OCI-LY1 (cell line): ENCODE measurements around the gene KRTAP13-2.

Source experiments
- H2AFZ ChIP-seq: fragments of 200-600 bp; sonication (generic), shearing (Covaris generic); 2 replicates; pipeline ENCODE4 v1.6.0; 2014; ENCODE audit warnings: antibody characterized with exemption, mild to moderate bottlenecking, low read length
- H3F3A ChIP-seq: fragments of 200-600 bp; sonication (generic), shearing (Covaris generic); 2 replicates; pipeline ENCODE4 v1.6.0; 2014; ENCODE audit warnings: mild to moderate bottlenecking, antibody characterized with exemption, low read length, moderate library complexity; ENCODE audit not compliant: insufficient read depth
- H3K27ac ChIP-seq: fragments of 200-600 bp; sonication (generic); 2 replicates; pipeline ENCODE4 v1.5.1; 2014; ENCODE audit warnings: low read length, mixed run types, mild to moderate bottlenecking, low read depth; ENCODE audit not compliant: poor library complexity, severe bottlenecking
- H3K27me3 ChIP-seq: fragments of 200-600 bp; sonication (generic); 2 replicates; pipeline ENCODE4 v1.6.0; 2014; ENCODE audit warnings: antibody characterized with exemption, mild to moderate bottlenecking, low read length, moderate library complexity; ENCODE audit not compliant: insufficient read depth
- H3K36me3 ChIP-seq: fragments of 200-600 bp; sonication (generic); 2 replicates; pipeline ENCODE4 v1.6.1; 2014; ENCODE audit warnings: mild to moderate bottlenecking, antibody characterized with exemption, low read length, moderate library complexity, mixed read lengths; ENCODE audit not compliant: insufficient read depth
- H3K4me1 ChIP-seq: fragments of 200-600 bp; sonication (generic); 2 replicates; pipeline ENCODE4 v1.5.1; 2014; ENCODE audit warnings: mild to moderate bottlenecking, low read length, moderate library complexity; ENCODE audit not compliant: insufficient read depth, severe bottlenecking
- H3K4me2 ChIP-seq: fragments of 200-600 bp; sonication (generic), shearing (Covaris generic); 2 replicates; pipeline ENCODE4 v1.6.1; 2014; ENCODE audit warnings: low read length
- H3K4me3 ChIP-seq: fragments of 200-600 bp; sonication (generic); 2 replicates; pipeline ENCODE4 v1.5.1; 2014; ENCODE audit warnings: low read length, low read depth, mild to moderate bottlenecking, mixed read lengths; ENCODE audit not compliant: poor library complexity, severe bottlenecking
- H3K79me2 ChIP-seq: fragments of 200-600 bp; shearing (Covaris generic); 2 replicates; pipeline ENCODE4 v1.6.1; 2016; ENCODE audit warnings: mixed run types, low read length, mixed read lengths; ENCODE audit not compliant: insufficient read depth
- H3K9ac ChIP-seq: fragments of 200-600 bp; sonication (generic), shearing (Covaris generic); 2 replicates; pipeline ENCODE4 v1.6.1; 2014; ENCODE audit warnings: mild to moderate bottlenecking, low read length, mixed read lengths
- H3K9me2 ChIP-seq: fragments of 200-600 bp; sonication (generic), shearing (Covaris generic); 2 replicates; pipeline ENCODE4 v1.6.1; 2014; ENCODE audit warnings: low read depth, mild to moderate bottlenecking, low read length, mixed read lengths
- H3K9me3 ChIP-seq: fragments of 200-600 bp; shearing (Covaris generic); 2 replicates; pipeline ENCODE4 v1.6.1; 2014; ENCODE audit warnings: low read length, mixed read lengths
- H4K20me1 ChIP-seq: fragments of 200-600 bp; sonication (generic), shearing (Covaris generic); 2 replicates; pipeline ENCODE4 v1.6.0; 2016; ENCODE audit warnings: mild to moderate bottlenecking, low read length; ENCODE audit not compliant: insufficient read depth
- EZH2 ChIP-seq: fragments of 200-600 bp; sonication (generic), shearing (Covaris generic); IDR thresholded peaks from 2 replicates; pipeline ENCODE4 v1.8.0; 2017; ENCODE audit warnings: borderline replicate concordance, mixed run types, mild to moderate bottlenecking, antibody characterized with exemption, low read length, moderate library complexity, mixed read lengths
- TF ChIP-seq, protein P1 (sequence below): fragments of 200-600 bp; sonication (generic), shearing (Covaris generic); IDR thresholded peaks from 2 replicates; pipeline ENCODE4 v1.5.1; 2017; ENCODE audit warnings: mild to moderate bottlenecking, antibody characterized with exemption, low read length, moderate library complexity, mixed read lengths

Gene KRTAP13-2

DNA sequence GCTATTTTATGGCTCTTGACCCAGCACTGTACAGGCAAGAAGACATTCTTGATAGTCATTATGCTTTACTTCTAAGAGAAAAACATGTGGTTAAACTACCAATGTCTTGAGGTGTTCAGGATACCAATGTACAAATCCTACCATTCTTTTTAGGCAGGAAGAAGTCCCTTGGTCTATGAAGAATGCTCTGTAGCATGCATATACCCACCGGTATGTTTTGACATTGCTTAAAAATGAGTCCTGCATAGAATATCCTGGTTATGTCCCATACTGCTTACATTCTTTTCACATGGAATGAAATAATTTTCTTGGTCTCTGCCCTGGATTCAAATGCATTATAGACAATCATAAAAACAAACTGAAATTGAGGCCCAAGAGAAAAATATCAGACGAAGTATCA, 39.4 kb downstream of the KRTAP13-2 start:
- no peak overlapping the region for H3K4me3 ChIP-seq
- no peaks in the 10 kb centered on the region for H3K4me1 ChIP-seq

DNA sequence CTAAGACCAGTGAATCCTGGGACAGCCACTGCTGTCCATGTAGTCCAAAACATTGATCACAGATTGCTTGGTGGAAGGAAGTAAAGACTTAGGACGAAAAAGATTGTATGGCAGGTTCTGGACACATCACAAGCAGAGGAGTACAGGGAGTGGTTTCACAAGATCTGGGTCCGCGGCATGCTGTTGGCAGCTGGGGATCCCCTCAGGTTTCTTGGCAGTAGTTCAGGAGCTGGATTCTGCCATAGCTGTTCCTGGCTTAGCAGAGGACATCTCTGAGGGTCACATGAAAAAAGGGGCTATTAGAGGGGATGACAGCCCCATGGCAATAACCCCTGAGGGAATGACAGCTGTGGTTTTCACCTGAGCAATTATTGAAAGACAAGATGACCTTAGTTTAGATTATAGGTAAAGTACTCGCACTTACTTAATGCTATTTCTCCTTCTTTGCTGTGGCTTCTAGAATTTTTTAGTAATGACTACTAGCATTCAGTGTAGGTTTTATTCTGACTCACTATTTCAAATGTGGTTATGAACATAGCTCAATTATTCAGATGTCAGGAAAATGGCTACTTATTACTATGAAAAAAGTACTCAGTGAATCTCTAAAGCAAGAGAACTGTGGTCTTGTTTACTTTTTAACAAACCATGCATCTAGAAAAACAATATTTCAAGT, 42.7 kb downstream of the KRTAP13-2 start:
- no peak overlapping the region for H3K4me2 ChIP-seq
- TF ChIP-seq, protein P1, sequence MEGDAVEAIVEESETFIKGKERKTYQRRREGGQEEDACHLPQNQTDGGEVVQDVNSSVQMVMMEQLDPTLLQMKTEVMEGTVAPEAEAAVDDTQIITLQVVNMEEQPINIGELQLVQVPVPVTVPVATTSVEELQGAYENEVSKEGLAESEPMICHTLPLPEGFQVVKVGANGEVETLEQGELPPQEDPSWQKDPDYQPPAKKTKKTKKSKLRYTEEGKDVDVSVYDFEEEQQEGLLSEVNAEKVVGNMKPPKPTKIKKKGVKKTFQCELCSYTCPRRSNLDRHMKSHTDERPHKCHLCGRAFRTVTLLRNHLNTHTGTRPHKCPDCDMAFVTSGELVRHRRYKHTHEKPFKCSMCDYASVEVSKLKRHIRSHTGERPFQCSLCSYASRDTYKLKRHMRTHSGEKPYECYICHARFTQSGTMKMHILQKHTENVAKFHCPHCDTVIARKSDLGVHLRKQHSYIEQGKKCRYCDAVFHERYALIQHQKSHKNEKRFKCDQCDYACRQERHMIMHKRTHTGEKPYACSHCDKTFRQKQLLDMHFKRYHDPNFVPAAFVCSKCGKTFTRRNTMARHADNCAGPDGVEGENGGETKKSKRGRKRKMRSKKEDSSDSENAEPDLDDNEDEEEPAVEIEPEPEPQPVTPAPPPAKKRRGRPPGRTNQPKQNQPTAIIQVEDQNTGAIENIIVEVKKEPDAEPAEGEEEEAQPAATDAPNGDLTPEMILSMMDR: no peak
- no peak for TF ChIP-seq EZH2

More for the DNA sequence above, 39.4 kb downstream of the KRTAP13-2 start:
- Histone ChIP-seq H3K79me2 (no peaks in the 10 kb centered on the region), H4K20me1 (no peaks in the 10 kb centered on the region), H3K9me2 (no peaks in the 10 kb centered on the region), H3K9me3 (no peaks in the 10 kb centered on the region), H2AFZ (no peak overlapping the region), H3K27me3 (no peaks in the 10 kb centered on the region), H3K36me3 (no peaks in the 10 kb centered on the region), H3K27ac (no peak overlapping the region), H3K4me2 (no peak overlapping the region), H3K9ac (no peak overlapping the region), H3F3A (no peaks in the 10 kb centered on the region)
- TF ChIP-seq EZH2: no peak
- TF ChIP-seq, protein P1: no peak

DNA sequence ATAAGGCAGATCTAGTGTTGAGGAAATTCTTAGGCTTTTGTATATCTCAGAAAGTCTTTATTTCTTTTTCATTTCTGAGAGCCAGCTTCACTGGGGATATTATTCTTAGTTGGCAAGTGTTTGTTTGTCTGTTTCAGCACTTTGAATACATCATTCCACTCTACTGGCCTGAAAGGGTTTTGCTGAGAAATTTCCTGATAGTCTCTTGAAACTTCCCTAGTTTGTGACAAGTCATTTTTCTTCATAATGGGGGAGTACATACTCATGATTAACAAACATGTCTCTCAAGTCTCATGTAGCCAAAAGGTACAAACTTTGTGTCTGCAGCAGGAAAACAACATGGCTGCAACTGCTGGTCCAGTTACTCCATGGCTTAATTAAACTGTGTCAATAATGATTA, 45.7 kb downstream of the KRTAP13-2 start:
- H3K4me1 ChIP-seq: no peaks in the 10 kb centered on the region
- H3K27ac ChIP-seq: no peak overlapping the region
- H3K9me3 ChIP-seq: no peaks in the 10 kb centered on the region
- H3F3A ChIP-seq: no peaks in the 10 kb centered on the region
- no peaks in the 10 kb centered on the region for H4K20me1 ChIP-seq
- TF ChIP-seq, protein P1: no peak
- no peak for TF ChIP-seq EZH2
- no peaks in the 10 kb centered on the region for H3K36me3 ChIP-seq
- no peak overlapping the region for H3K4me3 ChIP-seq
- H3K27me3 ChIP-seq: no peaks in the 10 kb centered on the region
- no peaks in the 10 kb centered on the region for H3K79me2 ChIP-seq
- no peaks in the 10 kb centered on the region for H3K9me2 ChIP-seq
- H3K9ac ChIP-seq: no peak overlapping the region
- no peak overlapping the region for H2AFZ ChIP-seq
- H3K4me2 ChIP-seq: no peak overlapping the region

More for the DNA sequence above, 42.7 kb downstream of the KRTAP13-2 start:
- no peaks in the 10 kb centered on the region for H3K36me3 ChIP-seq
- H3K27me3 ChIP-seq: no peaks in the 10 kb centered on the region
- H3K79me2 ChIP-seq: no peaks in the 10 kb centered on the region
- no peak overlapping the region for H3K4me3 ChIP-seq
- no peaks in the 10 kb centered on the region for H3K9me3 ChIP-seq
- no peaks in the 10 kb centered on the region for H3F3A ChIP-seq
- H3K4me1 ChIP-seq: no peaks in the 10 kb centered on the region
- H2AFZ ChIP-seq: no peak overlapping the region
- H3K9me2 ChIP-seq: no peaks in the 10 kb centered on the region
- H3K9ac ChIP-seq: no peak overlapping the region
- no peaks in the 10 kb centered on the region for H4K20me1 ChIP-seq
- no peak overlapping the region for H3K27ac ChIP-seq
